CD4-positive, alpha-beta T cell treated with Interleukin-17A for 4 hours (primary cell): ENCODE data around the gene NETO1.

Experiments used
- DNase-seq: peaks from one replicate; pipeline ENCODE4 v3.0.0-alpha.2; 2020; ENCODE audit warnings: mixed read lengths

Gene NETO1, protein sequence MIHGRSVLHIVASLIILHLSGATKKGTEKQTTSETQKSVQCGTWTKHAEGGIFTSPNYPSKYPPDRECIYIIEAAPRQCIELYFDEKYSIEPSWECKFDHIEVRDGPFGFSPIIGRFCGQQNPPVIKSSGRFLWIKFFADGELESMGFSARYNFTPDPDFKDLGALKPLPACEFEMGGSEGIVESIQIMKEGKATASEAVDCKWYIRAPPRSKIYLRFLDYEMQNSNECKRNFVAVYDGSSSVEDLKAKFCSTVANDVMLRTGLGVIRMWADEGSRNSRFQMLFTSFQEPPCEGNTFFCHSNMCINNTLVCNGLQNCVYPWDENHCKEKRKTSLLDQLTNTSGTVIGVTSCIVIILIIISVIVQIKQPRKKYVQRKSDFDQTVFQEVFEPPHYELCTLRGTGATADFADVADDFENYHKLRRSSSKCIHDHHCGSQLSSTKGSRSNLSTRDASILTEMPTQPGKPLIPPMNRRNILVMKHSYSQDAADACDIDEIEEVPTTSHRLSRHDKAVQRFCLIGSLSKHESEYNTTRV

DNA sequence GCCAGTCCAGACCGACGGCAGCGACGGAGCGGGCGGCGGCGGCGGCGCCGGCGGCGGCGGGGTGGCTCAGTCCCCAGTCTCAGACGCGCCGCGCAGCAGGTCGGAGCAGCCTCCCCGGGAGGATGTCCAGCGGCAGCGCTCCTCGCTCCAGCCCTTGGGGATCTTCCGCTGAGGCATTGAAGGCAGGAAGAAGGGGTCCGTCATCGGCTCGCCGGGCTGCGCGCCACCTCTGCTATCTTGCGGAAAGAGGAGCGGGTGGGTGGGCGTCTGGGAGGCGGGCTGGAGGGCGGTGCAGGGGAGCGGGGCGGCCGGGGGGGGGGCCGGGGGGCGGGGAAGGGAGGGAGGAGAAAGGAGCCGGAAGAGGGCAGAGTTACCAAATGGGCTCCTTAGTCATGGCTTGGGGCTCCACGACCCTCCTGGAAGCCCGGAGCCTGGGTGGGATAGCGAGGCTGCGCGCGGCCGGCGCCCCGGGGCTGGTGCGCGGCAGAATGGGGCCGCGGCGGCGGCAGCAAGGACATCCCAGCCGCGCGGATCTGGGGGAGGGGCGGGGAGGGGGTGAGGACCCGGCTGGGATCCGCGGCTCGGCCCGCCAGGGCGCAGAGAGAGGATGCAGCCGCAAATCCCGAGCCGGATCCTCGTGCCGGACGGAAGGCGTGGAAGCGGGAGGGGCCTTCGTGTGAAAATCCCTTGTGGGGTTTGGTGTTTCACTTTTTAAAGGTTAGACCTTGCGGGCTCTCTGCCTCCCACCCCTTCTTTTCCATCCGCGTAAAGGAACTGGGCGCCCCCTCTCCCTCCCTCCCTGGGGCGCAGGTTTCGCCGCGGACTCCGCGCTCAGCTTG is at the start of gene NETO1:
Gene NETO1, minus strand, starts transcription at position 242 of the 839 bp plus-strand sequence. CDS start 696 bp downstream, outside the sequence.
- no peak for DNase-seq

DNA sequence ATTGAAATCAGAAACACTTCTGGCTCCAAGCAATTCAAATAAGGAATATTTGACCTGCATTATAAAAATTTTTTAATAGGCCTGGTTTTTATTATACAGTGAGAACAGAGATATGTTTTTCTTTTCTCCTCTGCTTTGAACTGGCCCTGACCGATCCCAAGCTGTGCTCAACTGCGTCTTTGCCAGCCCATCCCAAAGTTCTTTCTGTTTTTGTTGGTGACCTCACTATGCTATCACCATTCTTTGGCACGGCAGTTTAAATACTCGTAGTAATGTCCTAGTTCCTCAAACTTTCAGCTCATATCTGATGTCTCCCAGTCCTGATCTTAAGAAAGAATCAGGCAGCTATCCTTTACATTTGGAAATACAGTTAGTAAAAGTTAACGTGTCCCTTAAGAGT is 42.3 kb upstream of the NETO1 start:
- DNase-seq: no peak

DNA sequence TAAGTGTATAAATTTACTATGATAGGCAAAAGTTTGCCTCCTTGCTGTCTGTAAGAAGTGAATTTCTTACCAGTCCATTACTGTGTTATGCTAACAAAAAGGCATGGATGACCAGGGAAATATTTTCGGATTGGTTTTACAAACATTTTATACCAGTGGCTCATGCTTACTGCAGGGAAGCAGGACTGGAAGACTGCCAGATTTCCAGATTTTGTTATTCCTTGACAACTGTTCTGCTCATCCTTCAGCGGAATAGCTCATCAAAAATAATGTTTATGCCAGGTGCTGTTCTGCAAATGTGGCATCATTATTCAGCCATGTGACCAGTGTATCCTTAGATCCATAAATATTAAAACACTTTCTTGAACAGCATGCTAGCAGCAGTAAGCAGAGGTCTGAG is 40.4 kb upstream of the NETO1 start:
- no peak for DNase-seq

DNA sequence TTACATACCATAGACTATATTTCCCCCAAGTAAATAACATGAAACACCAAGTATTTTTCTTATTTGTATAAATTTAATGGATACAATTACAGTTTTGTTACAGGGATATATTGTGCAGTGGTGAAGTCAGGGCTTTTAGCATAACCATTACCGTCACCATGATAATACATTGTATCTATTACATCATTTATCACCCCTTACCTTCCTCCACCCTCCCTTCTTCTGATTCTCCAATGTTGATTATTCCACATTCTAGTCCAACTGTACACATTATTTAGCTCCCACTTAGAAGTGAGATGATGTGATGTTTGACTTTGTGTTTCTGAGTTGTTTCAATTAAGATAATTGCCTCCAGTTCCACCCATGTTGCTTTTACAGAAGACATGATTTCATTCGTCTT is 35.2 kb upstream of the NETO1 start:
- no peak for DNase-seq

DNA sequence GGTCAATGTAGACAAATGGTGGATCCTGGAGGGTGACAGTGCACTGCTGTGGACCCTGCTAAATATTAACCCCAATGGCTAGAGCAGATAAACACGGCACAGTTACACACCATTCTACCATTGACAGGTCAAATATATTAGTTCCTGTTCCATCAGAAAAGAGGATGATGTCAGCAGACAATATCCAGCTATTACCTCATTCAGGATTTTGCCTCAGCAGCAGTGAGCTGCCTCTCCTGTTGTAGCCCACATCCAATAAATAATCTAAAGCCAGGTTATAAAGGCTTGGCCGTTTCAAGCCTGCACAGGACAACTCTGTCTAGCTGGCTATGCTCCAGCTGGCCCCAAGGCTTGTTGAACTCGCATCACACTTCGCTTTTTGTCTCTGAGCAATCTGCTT is 31.6 kb upstream of the NETO1 start:
- DNase-seq: no peak

DNA sequence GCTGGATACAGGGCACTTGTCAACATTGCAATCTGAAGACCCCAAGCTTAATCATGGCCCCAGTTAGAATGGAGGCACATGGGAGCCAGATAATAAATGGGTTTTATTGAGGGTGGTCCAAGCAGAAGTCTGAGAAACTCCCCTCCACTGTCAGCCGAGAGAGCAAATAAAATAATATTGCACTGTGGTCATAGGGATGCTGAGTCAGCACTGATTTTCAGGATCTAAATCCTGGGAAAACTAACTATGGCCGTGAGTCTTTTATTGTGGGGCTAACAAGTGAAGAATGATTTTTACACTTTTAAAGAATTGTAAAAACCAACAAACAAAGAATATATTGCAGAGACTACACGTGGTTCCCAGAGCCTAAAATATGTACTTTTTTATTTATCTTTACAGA is 31.1 kb upstream of the NETO1 start:
- DNase-seq: no peak

DNA sequence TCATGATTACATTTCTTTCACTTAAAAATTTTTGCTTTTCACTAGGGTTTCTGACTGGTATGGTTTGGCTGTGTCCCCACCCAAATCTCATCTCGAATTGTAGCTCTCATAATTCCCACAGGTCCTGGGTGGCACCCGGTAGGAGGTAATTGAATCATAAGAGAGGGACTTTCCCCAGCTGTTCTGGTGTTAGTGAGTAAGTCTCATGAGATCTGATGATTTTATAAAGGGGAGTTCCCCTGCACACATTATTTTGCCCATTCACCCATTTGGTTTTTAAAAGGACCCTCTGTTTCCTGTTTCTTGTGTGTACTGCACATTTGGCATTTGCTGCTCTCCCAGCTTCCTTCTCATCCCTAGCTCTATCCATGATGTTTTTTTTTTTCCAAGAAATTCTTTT is 27.8 kb upstream of the NETO1 start:
- DNase-seq: no peak

DNA sequence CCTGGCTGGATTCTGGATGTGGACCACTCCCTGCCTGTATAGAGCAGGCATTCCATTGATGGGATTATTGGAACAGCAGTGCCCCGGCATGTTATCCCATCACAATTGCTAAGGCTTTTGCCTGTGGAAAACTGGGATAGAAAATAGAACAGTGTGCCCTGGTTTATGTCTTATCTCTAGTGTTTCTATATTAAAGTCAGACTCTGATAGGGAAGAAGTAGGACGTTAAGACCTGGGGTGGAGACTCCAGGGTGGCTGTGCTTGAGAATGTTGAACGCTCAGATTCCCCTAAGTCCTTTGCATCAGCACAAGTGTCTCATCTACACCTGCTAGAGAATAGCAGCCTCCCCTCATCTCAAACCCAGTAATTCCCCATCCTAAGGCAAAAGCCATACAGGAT is 10.8 kb upstream of the NETO1 start:
- no peak for DNase-seq

DNA sequence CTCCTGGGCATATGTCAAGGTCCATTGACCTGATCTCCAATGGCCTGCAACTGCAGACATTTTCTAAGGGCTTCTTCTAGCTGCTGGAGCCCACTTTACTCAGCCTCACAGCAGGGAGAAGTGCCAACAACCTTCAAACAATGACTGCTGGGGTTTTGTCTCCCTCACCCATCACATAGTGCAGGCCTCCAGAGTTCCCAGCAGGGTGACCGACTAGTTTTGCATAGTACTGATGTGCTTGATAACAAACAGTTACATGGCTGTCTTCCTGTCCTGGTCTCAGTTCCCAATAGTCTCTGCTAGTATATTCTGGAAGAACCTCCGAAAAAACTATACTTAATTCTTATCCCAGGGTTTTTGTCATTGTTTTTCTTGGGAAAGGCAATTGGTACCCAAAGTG is 10.4 kb upstream of the NETO1 start:
- no peak for DNase-seq

DNA sequence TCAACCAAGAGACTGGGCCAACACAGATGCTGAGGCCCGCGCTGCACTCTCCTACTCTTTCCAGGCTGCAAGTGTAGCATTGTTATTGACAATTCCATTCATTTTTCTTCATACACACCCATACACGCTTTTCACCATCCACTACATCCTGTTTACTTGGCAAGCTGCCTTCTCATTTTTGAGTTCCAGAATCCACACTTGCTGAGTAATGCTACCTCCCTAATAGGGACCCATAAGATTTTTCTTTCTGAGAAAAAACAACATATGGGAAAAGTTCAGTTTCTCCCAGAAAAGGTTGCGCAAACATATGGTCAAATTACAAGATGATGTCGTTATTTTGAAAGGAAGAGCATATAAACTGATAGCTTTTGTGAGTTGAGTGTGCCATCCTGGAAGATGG is 3.3 kb upstream of the NETO1 start:
- no peak for DNase-seq

DNA sequence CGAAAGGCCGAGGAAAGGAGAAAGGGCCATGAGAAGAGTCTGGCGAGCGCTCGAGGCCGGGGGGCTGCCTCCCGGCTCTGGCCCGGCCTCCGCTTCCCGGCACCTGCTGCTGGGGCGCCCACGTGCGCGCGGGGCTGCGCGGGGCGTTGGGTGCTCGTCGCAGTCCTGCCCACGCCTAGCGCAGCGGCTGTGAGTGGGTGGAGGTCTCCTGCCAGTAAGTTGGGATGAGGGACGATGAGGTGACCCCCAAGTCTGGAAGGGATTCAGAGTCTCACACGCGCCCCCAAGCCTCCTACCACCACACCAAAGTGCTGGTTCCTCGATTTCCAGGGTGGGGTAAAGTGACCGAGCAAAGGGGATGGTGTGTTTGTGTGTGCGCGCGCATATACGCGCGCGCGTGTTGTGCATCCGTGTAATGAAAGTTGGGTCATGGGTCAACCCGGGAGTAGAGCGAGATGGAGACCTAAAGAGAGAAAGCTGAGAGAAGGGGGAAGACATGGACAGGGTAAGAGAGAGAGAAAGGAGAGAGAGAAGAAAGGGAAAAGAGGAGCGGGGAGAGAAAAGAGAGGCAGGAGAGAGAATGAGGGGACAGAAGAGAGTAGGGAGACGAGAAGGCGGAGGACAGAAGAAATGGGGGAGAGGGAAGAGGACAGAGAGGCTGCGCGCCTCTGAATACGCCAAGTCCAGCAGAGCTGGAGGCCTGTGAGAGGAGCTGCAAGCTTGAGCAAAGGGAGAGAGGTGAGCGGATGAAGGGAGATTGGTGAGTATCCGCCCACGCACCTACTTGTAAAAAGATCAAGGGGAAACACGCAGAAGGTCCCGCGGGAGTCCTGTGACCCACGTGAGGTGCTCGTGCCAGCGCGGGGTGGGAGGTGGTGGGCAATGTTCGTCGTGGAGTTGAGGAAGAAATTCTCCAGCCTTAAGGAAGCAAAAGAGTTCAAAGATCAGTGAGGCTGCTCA is 1.7 kb upstream of the NETO1 start:
- no peak for DNase-seq

DNA sequence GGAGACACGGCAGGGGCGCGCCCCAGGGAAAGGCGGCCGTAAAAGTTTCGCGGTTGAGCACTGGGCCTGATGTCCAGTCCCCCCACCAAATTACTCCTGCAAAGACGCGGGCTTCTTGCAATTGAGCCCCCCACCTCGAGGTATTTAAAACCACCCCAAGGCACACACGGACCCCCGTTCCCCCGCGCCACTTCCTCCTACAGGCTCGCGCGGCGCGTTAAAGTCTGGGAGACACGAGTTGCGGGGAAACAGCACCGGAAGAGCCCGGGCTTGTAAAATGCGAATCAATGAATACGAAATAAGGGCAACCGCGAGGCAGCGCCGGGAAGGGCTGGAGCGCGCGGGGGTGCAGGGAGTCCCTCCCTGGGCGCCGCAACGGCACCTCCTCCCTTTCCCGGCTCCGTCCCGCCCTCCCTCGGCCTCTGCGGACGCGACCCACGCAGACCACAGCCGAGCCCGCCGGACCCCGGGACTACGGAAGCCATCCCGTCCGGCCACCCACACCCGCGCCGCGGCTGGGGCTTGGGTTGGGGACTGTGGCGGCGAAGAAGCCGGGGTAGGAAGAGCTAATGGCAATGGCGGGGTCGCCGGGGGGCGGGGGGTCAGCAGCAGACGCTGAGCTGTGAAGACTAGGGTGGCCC is 918 bp upstream of the NETO1 start:
- DNase-seq: no peak

DNA sequence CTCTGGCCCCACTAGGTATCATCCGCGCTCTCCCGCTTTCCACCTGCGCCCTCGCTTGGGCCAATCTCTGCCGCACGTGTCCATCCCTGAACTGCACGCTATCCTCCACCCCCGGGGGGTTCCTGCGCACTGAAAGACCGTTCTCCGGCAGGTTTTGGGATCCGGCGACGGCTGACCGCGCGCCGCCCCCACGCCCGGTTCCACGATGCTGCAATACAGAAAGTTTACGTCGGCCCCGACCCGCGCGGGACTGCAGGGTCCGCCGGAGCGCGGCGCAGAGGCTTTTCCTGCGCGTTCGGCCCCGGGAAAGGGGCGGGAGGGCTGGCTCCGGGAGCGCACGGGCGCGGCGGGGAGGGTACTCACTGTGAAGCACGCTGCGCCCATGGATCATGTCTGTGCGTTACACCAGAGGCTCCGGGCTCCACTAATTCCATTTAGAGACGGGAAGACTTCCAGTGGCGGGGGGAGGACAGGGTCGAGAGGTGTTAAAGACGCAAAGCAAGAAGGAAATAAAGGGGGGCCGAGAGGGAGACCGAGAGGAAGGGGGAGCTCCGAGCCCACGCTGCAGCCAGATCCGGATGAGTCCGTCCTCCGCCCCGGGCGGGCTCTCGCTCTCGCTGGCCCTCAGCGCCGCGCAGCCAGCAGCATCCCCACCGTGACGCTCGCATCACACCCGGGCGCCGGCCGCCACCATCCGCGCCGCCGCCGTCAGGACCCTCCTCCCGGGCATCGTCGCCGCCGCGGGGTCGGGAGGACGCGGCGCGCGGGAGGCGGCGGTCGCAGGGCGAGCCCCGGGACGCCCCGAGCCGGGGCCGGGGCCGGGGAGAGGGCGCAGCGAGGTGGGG is 664 bp downstream of the NETO1 start:
- DNase-seq: no peak

DNA sequence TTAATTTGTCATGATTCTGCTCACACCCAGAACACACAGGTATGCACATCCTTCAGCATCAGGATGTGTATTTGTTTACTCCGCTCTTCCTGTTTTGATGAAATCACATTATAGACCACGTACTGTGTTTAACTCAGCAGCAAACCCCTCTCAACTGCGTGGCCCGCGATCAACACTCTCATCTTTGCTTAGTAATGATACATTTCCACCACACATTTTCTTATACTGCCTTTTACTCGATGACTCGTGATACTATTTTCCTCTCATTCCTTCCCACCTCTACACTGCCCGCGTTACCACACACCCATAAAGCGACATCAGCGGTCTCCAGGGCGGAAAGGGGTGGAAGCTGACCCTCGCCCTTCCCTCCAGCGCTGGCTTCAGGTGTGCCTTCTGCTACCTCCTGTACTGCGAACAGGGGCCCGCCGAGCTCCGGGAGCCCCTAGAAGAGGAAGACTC is 1.3 kb downstream of the NETO1 start:
- no peak for DNase-seq

DNA sequence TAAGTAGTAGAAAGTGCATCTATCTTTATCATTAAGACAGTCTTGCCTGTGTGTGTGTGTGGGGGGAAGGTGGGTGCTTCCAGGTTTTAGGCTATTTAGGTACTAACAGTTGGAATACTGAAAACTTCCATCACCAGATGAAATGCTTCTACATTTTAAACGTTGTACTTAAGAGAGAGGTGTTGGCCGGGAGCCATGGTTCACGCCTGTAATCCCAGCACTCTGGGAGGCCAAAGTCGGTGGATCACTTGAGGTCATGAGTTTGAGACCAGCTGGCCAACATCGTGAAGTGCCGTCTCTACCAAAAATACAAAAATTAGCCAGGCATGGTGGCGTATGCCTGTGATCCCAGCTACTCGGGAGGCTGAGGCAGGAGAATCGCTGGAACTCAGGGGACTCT is 4.0 kb downstream of the NETO1 start:
- DNase-seq: no peak

DNA sequence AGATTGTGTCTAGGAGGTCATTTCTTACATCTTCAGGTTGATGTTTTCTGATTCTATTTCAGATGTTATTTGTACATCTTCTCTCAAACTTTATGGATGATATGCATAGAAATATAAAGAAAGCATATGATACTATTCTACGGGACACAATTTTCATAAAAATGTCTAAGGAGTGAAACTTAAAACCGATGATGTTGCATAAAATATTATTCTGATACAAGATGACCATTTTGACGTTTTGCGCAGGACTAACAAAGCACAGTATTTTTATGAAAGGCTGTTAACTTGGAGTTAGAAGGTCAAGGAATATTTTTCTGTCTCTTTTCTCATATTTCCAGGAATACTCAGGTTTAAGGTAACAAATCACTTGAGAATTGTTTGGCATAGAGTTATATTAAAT is 8.7 kb downstream of the NETO1 start:
- no peak for DNase-seq

DNA sequence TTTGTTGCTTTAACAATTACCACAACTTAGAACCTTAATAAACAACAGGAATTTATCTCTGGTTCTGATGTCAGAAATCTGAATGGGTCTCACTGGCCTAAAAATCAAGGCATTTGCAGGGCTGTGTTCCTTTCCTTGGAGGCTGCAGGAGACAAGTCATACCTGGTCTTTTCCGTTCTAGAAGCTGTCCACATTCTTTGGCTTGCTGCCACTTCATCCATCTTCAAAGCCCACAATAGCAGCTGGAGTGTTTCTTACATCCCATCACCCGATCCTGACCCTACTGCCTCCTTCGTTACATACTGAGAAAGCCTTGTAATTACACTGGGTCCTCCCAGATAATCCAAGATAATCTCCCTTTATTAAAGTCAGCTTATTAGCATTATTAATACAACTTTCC is 18.1 kb downstream of the NETO1 start:
- DNase-seq: no peak

DNA sequence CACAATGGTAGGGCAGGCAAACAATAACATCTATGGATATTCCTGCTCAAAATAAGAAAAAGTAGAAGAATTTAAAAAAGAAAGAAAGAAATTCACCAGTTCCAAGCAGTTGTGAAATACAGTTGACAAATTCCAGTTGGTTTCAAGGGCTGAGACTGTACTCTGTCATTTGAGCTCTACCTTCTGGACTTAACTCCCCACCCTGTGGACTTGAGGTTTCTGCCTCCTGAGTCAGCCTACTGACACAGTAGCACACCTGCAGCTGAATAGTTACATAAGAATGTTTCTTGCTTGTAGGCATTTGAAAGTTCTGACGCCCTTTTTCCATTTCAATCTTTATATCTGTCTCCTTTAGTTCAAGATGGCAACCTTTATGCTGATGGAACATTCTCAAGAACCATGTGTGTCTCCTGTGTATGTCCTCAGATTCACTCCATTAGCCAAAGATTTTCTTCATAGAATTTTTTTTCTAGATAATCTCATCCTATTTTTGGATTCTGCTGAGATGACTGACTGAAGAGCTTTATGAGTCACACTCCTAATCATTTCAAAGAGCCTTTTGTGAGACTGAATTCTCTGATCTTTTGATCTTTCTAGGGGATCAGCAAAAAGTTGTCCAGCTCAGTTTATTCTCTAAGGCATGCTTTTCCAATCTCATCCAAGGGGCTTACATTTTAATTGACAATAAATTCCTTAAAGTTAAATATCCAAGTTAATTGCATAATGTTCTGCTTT is 19.1 kb downstream of the NETO1 start:
- no peak for DNase-seq

DNA sequence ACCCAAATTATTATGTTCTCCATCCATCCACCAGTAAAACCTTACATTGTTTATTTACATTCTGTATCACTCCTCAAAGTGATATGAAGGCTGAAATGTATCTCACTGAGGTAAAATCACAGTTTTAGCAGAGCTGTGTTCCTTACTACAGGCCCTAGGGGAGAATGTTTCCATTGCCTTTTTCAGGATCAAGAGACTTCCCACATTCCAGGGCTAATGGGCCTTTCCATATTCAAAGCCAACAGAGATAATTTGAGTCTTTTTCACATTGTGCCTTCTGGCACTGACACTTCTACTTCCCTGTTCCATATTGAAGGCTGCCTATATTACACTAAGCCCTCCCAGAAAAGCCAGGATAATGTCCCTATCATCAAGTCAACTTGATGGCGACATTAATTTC is 20.0 kb downstream of the NETO1 start:
- no peak for DNase-seq

DNA sequence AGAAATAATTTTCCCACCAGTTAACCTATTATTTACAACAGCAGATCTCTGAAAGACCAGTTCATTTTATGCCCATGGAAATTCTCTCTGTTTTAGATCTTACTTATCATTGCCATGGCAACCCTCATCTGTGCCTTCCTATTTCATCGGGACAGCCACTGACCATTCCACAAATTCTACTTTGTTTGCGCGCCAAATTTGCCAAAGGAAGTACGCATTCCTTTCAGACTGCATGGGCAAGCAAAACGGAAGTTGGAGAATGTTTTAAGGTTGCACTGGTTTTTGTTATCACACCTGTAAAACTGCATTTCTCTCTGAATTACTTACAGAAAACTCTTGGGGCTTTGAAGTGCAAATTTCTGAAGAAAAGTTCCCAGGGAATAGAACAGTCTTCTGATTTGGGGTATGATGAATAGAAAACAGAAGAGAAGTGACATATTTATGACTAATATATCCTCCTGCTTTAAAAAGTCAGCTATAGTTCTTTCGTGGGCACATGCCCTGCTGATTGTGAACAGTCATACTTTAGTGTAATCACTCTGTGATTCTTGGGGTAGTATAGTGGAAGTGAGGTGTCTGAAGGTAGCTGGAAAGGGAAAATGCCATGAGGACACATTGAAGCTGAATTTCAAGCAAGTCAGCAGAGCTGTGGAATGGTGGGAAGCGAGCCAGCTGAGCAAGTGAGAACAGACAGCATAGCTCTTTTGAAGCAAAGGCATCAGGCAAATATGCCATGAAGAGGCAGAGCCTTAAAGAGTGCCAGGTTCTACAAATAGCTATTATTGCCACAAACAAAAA is 20.9 kb downstream of the NETO1 start:
- DNase-seq: no peak
